Gastroesophageal sphincter (tissue), 3 donors: Measurements from ENCODE around the gene TMEM255A.

ENCODE experiments used
- CTCF ChIP-seq, 4 experiments: fragments of 200-600 bp in 2 of 4; fragments of 450-650 bp in 2 of 4; sonication (generic) in 1 of 4; IDR thresholded peaks; one replicate each; pipeline ENCODE4 v1.5.1; 2017 to 2019; ENCODE audit warnings: antibody characterized with exemption in 4 of 4, mild to moderate bottlenecking in 2 of 4, moderate library complexity in 2 of 4
- POLR2A ChIP-seq, 2 donors: fragments of 450-650 bp; IDR thresholded peaks; one replicate each; pipeline ENCODE4 v1.6.1; 2017; ENCODE audit warnings: antibody characterized with exemption in 2 of 2, mild to moderate bottlenecking in 2 of 2, moderate library complexity in 1 of 2

DNA sequence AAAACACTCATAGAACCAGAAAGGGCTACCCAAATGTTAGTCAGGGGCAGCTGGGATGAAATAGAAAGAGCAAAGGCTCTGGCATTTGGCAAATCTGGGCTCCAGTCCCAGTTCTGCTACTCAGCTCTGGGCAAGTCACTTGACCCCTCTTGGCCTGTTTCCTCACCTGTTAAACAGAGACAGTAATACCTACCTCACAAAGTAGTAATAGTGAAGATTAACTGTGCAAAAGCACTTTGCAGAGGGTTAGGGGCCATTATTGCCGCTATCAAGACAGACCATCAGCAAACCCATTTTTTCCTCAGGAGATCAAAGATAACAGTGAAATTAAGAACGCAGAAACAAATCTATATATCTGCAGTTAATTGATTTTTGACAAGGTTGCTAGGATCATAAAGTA, 40.0 kb downstream of the TMEM255A start:
- TF ChIP-seq CTCF (IDR thresholded peaks at IDR 0.05) (no peak), POLR2A (IDR thresholded peaks at IDR 0.05) (no peak)
